ENCODE data around the gene SLC12A8.

The SLC12A8 gene

GRCh38 chr3:125234831-125235230, 22.3 kb upstream of the SLC12A8 start:
- DNase-seq (ENCODE audit: low read depth in 1 of 2, low spot score in 1 of 2): no peak
- in situ Hi-C loops (cut with HindIII; ENCODE audit: low pct_unique_long_range_greater_than_20kb, low sequenced_read_pairs): no loop called here
- no peak for TF ChIP-seq JUND (IDR thresholded peaks at IDR 0.05; ENCODE audit: low read depth)

DNA sequence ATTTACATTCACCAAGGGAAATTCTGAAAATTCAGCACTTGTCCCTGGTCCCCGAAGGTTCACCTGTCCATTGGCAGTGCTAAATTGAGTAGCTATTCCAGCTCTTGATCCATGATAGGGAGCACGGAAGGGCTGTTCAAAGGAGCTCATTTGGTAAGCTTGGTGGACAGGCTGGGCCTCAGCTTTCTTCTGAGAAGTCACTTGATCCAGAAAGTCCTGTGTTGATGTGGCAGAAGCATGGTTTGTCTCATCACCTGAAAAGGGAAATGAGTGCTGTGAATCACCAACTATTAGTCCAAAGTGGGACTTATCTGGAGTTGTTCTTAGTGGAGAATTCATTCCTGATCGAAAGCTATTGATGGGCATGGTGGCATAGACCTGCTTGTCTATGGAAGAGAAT, 19.9 kb upstream of the SLC12A8 start:
- no peak for TF ChIP-seq JUND (IDR thresholded peaks at IDR 0.05; ENCODE audit: low read depth)
- no peak for DNase-seq (ENCODE audit: low read depth in 1 of 2, low spot score in 1 of 2)
- in situ Hi-C loops (cut with HindIII; ENCODE audit: low pct_unique_long_range_greater_than_20kb, low sequenced_read_pairs): no loop called here

DNA sequence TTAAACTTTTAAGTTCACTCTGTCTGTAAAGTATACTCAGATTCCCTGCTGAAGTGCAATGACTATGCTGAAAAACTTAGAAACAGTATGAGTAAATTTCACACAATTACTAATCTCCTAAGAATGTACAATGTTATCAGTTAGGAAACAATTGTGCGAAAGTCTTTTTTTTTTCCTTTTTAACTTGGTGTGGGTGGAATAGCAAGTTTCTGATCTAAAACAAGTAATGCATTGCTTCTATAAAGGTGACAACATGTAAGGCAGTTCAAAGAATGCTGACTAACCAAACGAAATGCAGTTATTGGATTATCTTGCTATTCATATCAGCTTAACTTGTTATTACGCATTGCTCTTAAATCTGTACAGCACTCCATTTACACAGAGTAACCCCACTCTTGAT, 19.3 kb upstream of the SLC12A8 start:
- in situ Hi-C loops (cut with HindIII; ENCODE audit: low pct_unique_long_range_greater_than_20kb, low sequenced_read_pairs): no loop called here
- DNase-seq (ENCODE audit: low read depth in 1 of 2, low spot score in 1 of 2): no peak
- no peak for TF ChIP-seq JUND (IDR thresholded peaks at IDR 0.05; ENCODE audit: low read depth)

DNA sequence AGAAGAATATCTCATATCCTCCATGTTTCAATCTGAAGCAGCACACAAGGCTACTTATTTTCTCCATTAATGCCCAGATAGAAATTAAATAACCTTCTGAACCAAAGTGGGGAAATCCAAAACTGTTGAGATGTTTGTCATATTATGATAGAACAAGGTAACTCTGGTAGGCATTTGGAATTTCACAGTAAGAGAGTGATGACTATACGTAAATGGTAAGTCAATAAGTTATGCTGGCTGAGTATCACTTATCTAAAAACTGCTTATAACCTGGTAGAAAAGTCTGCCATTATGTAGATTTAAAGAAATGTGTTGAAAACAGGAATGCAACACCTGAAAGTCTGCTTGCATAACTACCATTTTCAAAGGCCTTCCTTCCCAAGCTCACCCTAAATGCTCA, 17.2 kb upstream of the SLC12A8 start:
- TF ChIP-seq JUND (IDR thresholded peaks at IDR 0.05; ENCODE audit: low read depth): no peak
- in situ Hi-C loops (cut with HindIII; ENCODE audit: low pct_unique_long_range_greater_than_20kb, low sequenced_read_pairs): no loop called here
- no peak for DNase-seq (ENCODE audit: low read depth in 1 of 2, low spot score in 1 of 2)

DNA sequence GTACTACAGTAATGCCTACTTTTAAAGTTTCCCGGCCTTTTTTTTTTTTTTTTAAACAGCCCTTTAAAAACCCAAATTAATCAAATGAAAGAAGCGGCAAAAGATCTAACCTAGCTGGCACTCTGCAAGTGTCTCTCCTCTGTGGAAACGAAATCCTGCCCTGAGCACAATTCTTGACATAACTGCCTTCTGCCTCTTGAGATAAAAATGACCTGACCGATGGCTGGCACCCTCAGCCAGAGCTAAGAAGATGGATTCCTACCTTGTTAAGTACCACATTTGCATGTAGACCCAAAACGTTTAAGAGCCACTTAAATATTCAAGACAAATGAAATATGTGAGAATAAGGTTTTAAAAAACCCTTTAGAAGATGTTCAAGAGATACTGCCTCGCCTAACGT, 16.6 kb upstream of the SLC12A8 start:
- no peak for TF ChIP-seq JUND (IDR thresholded peaks at IDR 0.05; ENCODE audit: low read depth)
- no peak for DNase-seq (ENCODE audit: low read depth in 1 of 2, low spot score in 1 of 2)
- in situ Hi-C loops (cut with HindIII; ENCODE audit: low pct_unique_long_range_greater_than_20kb, low sequenced_read_pairs): no loop called here

DNA sequence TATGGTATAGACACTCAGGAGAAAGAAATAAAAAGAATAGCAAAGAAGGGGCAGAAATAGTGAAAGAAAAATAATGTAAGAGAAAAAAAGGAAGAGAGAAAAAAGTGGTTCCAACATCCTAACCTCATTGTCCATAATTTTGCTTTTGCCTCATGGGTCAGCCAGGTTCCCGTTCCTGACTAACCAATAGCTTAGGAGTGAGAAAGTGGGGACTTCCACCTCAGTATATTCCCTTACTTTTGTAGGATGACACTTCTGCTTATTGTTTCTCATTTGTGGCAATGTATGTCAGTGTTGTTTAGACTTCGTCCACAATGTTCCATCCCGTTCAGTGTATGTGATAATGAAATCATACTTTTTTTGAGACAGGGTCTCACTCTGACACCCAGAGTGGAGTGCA, 9.3 kb upstream of the SLC12A8 start:
- no peak for DNase-seq (ENCODE audit: low read depth in 1 of 2, low spot score in 1 of 2)
- in situ Hi-C loops (cut with HindIII; ENCODE audit: low pct_unique_long_range_greater_than_20kb, low sequenced_read_pairs): no loop called here
- TF ChIP-seq JUND (IDR thresholded peaks at IDR 0.05; ENCODE audit: low read depth): no peak

DNA sequence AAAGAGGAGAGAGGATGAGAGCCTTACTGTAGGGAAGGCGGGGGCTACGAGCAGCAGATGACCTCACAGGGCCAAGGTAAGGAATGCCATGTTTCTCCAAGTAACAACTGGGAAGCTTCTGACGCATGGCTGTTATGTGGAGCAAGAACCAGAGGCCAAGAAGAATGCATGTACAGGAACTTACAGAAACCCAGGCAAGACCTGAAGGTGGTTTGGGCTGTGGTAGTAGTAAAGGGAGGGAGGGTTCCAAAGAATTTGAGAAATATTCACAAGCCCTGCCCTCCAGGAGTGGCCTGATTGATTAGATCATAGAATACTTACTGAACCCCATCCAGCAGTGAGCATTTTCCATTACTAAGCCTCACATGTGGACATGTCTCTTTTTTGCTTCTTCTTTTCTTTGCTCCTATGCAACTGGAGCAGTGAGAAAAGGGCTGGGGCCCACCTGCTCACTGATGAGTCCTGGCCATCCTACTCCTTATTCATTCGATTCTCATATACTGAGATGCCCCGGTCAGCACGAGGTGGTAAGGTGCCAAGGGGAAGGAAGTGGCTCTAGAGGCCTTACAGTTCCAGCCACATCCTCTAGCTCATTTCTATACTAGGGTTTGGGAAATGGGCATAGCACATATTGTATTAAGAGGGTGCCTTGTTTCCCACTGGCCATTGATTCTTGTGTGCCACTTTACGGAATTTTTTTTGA, 8.3 kb upstream of the SLC12A8 start:
- DNase-seq (ENCODE audit: low read depth in 1 of 2, low spot score in 1 of 2): no peak
- in situ Hi-C loops (cut with HindIII; ENCODE audit: low pct_unique_long_range_greater_than_20kb, low sequenced_read_pairs): no loop called here
- TF ChIP-seq JUND (IDR thresholded peaks at IDR 0.05; ENCODE audit: low read depth): no peak

GRCh38 chr3:125220183-125220582, 7.6 kb upstream of the SLC12A8 start:
- in situ Hi-C loops (cut with HindIII; ENCODE audit: low pct_unique_long_range_greater_than_20kb, low sequenced_read_pairs): no loop called here
- no peak for DNase-seq (ENCODE audit: low read depth in 1 of 2, low spot score in 1 of 2)
- no peak for TF ChIP-seq JUND (IDR thresholded peaks at IDR 0.05; ENCODE audit: low read depth)

DNA sequence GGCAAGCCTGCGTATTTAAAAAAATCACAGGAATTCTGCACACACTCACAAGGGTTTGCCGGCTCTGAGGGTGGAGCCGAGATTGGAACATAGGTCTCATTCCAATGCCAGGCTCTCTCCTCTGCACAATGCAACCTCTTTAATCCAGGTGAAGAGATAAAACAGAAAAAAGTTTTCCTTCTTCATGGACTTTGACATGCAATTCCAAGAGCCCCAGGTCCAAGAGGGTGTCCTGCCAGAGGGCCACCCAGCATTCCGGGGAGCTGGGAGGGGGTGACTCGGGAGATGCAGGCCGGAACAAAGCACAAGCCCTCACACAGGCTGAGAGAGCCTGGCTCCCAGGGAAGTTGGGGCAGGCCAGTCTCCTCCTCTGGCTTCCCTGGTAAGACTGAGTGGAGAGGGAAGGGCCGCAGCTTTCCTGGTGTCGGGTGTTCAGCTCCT, 6.7 kb upstream of the SLC12A8 start:
- peak in 1 of 2 experiments; percentile 34 for DNase-seq (ENCODE audit: low read depth in 1 of 2, low spot score in 1 of 2)
- in situ Hi-C loops (cut with HindIII; ENCODE audit: low pct_unique_long_range_greater_than_20kb, low sequenced_read_pairs): no loop called here

GRCh38 chr3:125214738-125215137, 2.2 kb upstream of the SLC12A8 start:
- TF ChIP-seq JUND (IDR thresholded peaks at IDR 0.05; ENCODE audit: low read depth): no peak
- in situ Hi-C loops (cut with HindIII; ENCODE audit: low pct_unique_long_range_greater_than_20kb, low sequenced_read_pairs): no loop called here
- no peak for DNase-seq (ENCODE audit: low read depth in 1 of 2, low spot score in 1 of 2)

More for the DNA sequence above, 6.7 kb upstream of the SLC12A8 start:
- no peak for TF ChIP-seq JUND (IDR thresholded peaks at IDR 0.05; ENCODE audit: low read depth)

DNA sequence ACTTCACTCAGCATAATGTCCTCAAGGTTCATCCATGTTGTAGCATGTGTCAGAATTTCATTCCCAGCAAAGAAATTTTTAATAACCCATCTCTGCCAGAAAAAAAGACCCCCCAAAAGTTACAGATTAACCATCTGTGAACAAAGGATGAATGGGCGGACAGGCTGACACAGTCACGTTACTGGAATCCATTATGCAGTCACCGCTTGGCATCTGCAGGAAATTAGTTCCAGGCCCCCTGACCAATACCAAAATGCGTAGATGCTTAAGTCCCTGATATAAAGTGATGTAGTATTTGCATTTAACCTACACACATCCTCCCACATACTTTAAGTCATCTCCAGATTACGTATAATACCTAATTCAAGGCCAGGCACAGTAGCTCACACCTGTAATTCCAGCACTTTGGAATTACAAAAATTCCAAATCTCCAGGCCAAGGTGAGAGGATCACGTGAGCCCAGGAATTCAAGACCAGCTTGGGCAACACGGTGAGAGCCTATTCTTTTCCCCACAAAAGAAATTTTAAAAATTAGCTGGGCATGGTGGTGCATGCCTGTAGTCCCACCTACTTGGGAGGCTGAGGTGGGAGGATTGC, 1.5 kb upstream of the SLC12A8 start:
- in situ Hi-C loops (cut with HindIII; ENCODE audit: low pct_unique_long_range_greater_than_20kb, low sequenced_read_pairs): no loop called here
- no peak for TF ChIP-seq JUND (IDR thresholded peaks at IDR 0.05; ENCODE audit: low read depth)
- DNase-seq (ENCODE audit: low read depth in 1 of 2, low spot score in 1 of 2): peak in 1 of 2 experiments; percentile 21

DNA sequence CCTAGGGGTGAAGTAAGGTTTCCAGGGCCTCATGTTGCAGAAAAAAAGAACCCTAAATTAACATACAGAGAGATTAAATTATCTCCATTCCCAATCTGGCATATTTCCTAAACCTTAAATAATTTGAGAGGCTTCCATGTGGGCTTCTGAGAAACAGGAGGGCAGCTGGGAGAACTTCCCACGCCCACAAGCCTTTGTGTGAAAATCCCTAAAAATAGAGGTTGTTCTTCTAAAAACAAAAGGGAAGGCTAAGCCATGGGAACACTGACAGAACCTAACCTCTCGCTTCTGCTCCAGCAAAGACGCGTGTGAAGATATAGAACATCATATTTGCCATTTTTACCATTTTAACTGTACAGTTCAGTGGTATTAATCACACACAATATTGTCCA, 812 bp upstream of the SLC12A8 start:
- TF ChIP-seq JUND (IDR thresholded peaks at IDR 0.05; ENCODE audit: low read depth): no peak
- no peak for DNase-seq (ENCODE audit: low read depth in 1 of 2, low spot score in 1 of 2)
- in situ Hi-C loops (cut with HindIII; ENCODE audit: low pct_unique_long_range_greater_than_20kb, low sequenced_read_pairs): no loop called here

GRCh38 chr3:125212091-125212508, 448 bp downstream of the SLC12A8 start:
- no peak for TF ChIP-seq JUND (IDR thresholded peaks at IDR 0.05; ENCODE audit: low read depth)
- DNase-seq (ENCODE audit: low read depth in 1 of 2, low spot score in 1 of 2): peak; percentile 31 to 44
- in situ Hi-C loops (cut with HindIII; ENCODE audit: low pct_unique_long_range_greater_than_20kb, low sequenced_read_pairs): no loop called here

Measured in T47D (cell line).